GM12874 (cell line): Measurements from ENCODE around the gene FGFR2.

Experiments
- CTCF ChIP-seq: IDR thresholded peaks from 2 replicates; pipeline ENCODE4 v1.5.1; 2011; ENCODE audit warnings: low read depth, mild to moderate bottlenecking, control low read depth, low read length, moderate library complexity; ENCODE audit not compliant: insufficient read depth

The FGFR2 gene

GRCh38 chr10:121609426-121610380 lies 11.5 kb upstream of the FGFR2 start:
- TF ChIP-seq CTCF, result no peak

- peak; percentile 88 for TF ChIP-seq CTCF
Measured at GRCh38 chr10:121608469-121609190, 10.4 kb upstream of the FGFR2 start.

DNA sequence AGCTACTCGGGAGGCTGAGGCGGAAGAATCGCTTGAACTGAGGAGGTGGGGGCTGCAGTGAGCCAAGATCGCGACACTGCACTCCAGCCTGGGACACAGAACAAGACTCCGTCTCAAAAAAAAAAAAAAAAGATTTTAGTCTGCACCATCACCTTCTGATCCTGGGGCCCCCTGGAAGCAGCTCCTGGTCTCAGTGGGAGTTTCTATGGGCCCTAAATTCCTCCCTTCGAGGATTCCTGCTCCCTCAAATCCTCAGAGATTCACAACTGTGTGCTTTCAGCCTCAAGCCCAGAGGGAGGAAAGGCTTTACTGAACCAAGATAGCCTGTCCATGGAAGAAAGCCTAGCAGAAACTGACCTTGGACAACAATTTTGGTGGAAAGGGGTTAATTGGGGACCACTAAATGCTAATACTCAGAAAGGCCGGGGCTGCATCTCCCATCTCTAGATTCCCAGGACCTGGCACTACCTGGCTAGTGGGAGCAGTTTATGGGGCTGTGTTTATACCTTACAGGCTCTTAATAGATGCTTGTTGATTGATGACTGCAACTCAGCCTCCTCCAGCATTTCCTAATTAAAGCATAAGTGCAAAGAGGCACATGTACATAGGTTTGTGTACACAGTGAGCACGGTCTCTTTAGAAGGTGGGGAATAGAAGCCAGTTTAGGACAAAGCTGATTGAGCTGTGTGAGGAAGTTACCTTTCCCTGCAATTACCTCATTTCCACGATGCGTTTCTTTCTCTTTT lies 9.2 kb upstream of the FGFR2 start:
- no peak for TF ChIP-seq CTCF

DNA sequence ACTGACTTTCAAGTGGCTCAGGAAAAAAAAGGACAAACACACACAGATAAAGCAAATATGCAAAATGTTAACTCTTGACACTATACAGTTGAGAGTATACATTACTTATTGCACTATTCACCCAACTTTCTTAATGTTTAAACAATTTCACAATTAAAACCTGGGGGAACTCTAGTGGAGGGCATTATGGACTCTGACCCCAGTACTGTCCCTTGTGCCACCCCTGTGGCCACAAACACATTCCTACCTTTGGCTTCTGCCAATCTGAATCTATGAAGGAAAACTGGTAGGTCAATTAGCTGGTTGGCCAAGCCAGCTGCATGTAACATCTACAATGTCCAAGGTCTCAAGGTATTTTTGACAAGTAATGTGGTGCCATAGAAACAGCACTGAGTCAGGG lies 7.5 kb upstream of the FGFR2 start:
- no peak for TF ChIP-seq CTCF

DNA sequence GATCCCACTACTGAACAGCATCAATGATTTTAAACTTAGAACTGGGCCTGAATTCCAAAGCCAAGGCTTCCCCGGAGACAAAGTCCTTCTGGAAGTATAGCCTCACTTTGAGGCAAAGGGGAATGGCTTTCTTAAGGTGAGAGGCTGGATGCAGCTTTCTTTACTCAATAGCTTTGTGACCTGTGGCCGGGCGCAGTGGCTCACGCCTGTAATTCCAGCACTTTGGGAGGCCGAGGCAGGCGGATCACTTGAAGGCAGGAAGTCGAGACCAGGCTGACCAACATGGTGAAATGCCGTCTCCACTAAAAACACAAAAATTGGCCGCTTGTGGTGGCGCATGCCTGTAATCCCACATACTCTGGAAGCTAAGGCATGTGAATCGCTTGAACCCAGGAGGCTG lies 3.2 kb upstream of the FGFR2 start:
- no peak for TF ChIP-seq CTCF

GRCh38 chr10:121600611-121601010 lies 2.4 kb upstream of the FGFR2 start:
- no peak for TF ChIP-seq CTCF

DNA sequence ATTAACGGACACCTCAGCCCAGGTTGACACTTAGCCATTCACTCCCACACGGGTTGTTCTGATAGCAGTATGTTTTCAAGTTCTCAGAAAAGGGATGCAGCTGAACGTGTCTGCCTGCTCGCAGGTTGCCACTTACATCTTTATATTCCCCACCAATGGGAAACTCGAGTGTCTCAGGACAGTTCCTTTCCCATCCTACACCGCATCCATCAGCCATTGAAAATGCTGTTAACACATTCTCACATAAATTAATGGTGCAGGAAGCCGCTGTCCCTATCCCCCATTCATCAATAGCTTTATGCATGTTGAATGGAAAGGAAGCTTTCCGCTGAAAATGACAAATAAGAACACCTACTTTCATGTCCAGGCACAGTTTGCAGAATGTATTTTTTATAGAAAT lies 1.7 kb upstream of the FGFR2 start:
- TF ChIP-seq CTCF, result no peak
